NCI-H748 treated with DMSO at 0.1 percent for 48 hours (cell line): ENCODE data around the gene SEMA4A.
"Not testable (repeated sequence)": the region's sequence is repeated elsewhere in the genome, so short reads cannot be mapped to it uniquely, and the experiment has no call there.

Experiments used
- DNase-seq: peaks from one replicate; lab custom pipeline; 2025; lab: John Stamatoyannopoulos, UW

SEMA4A gene

GRCh38 chr1:156194300-156194652 is 40.9 kb downstream of the SEMA4A start:
- DNase-seq = no peak

GRCh38 chr1:156195853-156196252 is 42.5 kb downstream of the SEMA4A start:
- no peak for DNase-seq

- no peak for DNase-seq
These were observed 43.1 kb downstream of the SEMA4A start for GRCh38 chr1:156196445-156196844.

- no peak for DNase-seq
These were observed 45.5 kb downstream of the SEMA4A start for GRCh38 chr1:156198831-156199349.

GRCh38 chr1:156200044-156200443 is 46.7 kb downstream of the SEMA4A start:
- DNase-seq = no peak

GRCh38 chr1:156203331-156203730 is 49.9 kb downstream of the SEMA4A start:
- no peak for DNase-seq

- DNase-seq = no peak
These were observed 51.3 kb downstream of the SEMA4A start for GRCh38 chr1:156204686-156205085.

GRCh38 chr1:156211243-156211642 is 57.9 kb downstream of the SEMA4A start:
- DNase-seq = no peak

- DNase-seq = no peak
These were observed 58.7 kb downstream of the SEMA4A start for GRCh38 chr1:156212130-156212529.

- DNase-seq = peak; percentile 94
These were observed 59.7 kb downstream of the SEMA4A start, which contains the start of gene PMF1 for GRCh38 chr1:156212833-156213643. PMF1 (plus strand) TSS chr1:156213007; CDS start chr1:156213016, 9 bp downstream.

GRCh38 chr1:156213644-156213966 is 60.2 kb downstream of the SEMA4A start:
- DNase-seq = no peak

GRCh38 chr1:156214024-156214748 is 60.8 kb downstream of the SEMA4A start:
- DNase-seq = no peak

GRCh38 chr1:156216361-156217086 is 63.1 kb downstream of the SEMA4A start:
- DNase-seq = not testable (repeated sequence)

- DNase-seq = no peak
These were observed 64.5 kb downstream of the SEMA4A start for GRCh38 chr1:156217871-156218270.

GRCh38 chr1:156220226-156220625 is 66.8 kb downstream of the SEMA4A start:
- no peak for DNase-seq

GRCh38 chr1:156221986-156222692 is 68.8 kb downstream of the SEMA4A start:
- DNase-seq = no peak

- no peak for DNase-seq
These were observed 72.3 kb downstream of the SEMA4A start for GRCh38 chr1:156225677-156226014.

- no peak for DNase-seq
These were observed 72.7 kb downstream of the SEMA4A start for GRCh38 chr1:156226116-156226538.

GRCh38 chr1:156226782-156227181 is 73.4 kb downstream of the SEMA4A start:
- DNase-seq = no peak
